Measurements from ENCODE around the gene PI4K2A. TPM values are rescaled to one million over a fixed set of nuclear protein-coding genes. Genes with fewer than 3 reads are reported as not detected.

The PI4K2A gene
- total and polyA plus RNA-seq, 2 of the 13 experiments (the other 11 are each of a cell fraction or from before 2014, with no cell fraction given) = 10.9 to 14.3 TPM

- TF ChIP-seq, protein P1, sequence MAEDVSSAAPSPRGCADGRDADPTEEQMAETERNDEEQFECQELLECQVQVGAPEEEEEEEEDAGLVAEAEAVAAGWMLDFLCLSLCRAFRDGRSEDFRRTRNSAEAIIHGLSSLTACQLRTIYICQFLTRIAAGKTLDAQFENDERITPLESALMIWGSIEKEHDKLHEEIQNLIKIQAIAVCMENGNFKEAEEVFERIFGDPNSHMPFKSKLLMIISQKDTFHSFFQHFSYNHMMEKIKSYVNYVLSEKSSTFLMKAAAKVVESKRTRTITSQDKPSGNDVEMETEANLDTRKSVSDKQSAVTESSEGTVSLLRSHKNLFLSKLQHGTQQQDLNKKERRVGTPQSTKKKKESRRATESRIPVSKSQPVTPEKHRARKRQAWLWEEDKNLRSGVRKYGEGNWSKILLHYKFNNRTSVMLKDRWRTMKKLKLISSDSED (CRISPR knock-in tag; IDR thresholded peaks at IDR 0.05) = no peak
- TF ChIP-seq PLSCR1 (CRISPR knock-in tag; IDR thresholded peaks at IDR 0.05; ENCODE audit: borderline replicate concordance) = no peak
- TF ChIP-seq RBAK (CRISPR knock-in tag; IDR thresholded peaks at IDR 0.05) = no peak; the same call in 1 of the 2 replicates
- no peak for TF ChIP-seq PHF5A (CRISPR knock-in tag; IDR thresholded peaks at IDR 0.05; ENCODE audit: low read depth, unreplicated experiment)
- TF ChIP-seq MTA3 (CRISPR knock-in tag; IDR thresholded peaks at IDR 0.05) = no peak
- TF ChIP-seq TEF (CRISPR knock-in tag; IDR thresholded peaks at IDR 0.05) = no peak
- TF ChIP-seq ERF (CRISPR knock-in tag; IDR thresholded peaks at IDR 0.05) = no peak
- TF ChIP-seq ZNF256 (CRISPR knock-in tag; conservative IDR thresholded peaks at IDR 0.05) = no peak
- TF ChIP-seq NFKBIZ (CRISPR knock-in tag; IDR thresholded peaks at IDR 0.05) = no peak
- no peak for TF ChIP-seq AGO1 (IDR thresholded peaks at IDR 0.05; ENCODE audit: low read depth, low read length, poor library complexity, severe bottlenecking)
- TF ChIP-seq ZFP36L1 (CRISPR knock-in tag; IDR thresholded peaks at IDR 0.05) = no peak; the same call in 1 of the 2 replicates
- no peak for TF ChIP-seq HOXA7 (CRISPR knock-in tag; IDR thresholded peaks at IDR 0.05)
- 0 out of 2 replicates have a peak, but pooled peaks have one; percentile 1 for TF ChIP-seq ZNF547 (CRISPR knock-in tag; IDR thresholded peaks at IDR 0.05)
- 0 out of 2 replicates have a peak, but pooled peaks have one; percentile 22 for TF ChIP-seq DNMT3B (CRISPR knock-in tag; conservative IDR thresholded peaks at IDR 0.05)
- no peak for TF ChIP-seq TCF7 (IDR thresholded peaks at IDR 0.05; ENCODE audit: low read depth)
- TF ChIP-seq SP5 (CRISPR knock-in tag; IDR thresholded peaks at IDR 0.05; ENCODE audit: borderline replicate concordance, low read depth) = no peak
- peak; percentile 74; the same call in 1 of the 2 replicates for TF ChIP-seq ATF3 (CRISPR knock-in tag; IDR thresholded peaks at IDR 0.05)
- TF ChIP-seq ATF7 (IDR thresholded peaks at IDR 0.05) = 0 out of 2 replicates have a peak, but pooled peaks have one; percentile 23
- no peak for TF ChIP-seq ATF7 (CRISPR knock-in tag; IDR thresholded peaks at IDR 0.05)
- TF ChIP-seq SMARCC2 (IDR thresholded peaks at IDR 0.05) = no peak
- TF ChIP-seq RFX5 (IDR thresholded peaks at IDR 0.05; ENCODE audit: low read depth, low read length) = no peak
- no peak for TF ChIP-seq ZMAT5 (CRISPR knock-in tag; IDR thresholded peaks at IDR 0.05; ENCODE audit: borderline replicate concordance, low read depth)
- no peak for TF ChIP-seq SNRNP70 (IDR thresholded peaks at IDR 0.05; ENCODE audit: low read depth, low read length)
- no peak for TF ChIP-seq IKZF4 (CRISPR knock-in tag; IDR thresholded peaks at IDR 0.05; ENCODE audit: borderline replicate concordance, low read depth, not compliant biosample characterization)
- no peak for TF ChIP-seq WIZ (CRISPR knock-in tag; IDR thresholded peaks at IDR 0.05)
- TF ChIP-seq, protein P2, sequence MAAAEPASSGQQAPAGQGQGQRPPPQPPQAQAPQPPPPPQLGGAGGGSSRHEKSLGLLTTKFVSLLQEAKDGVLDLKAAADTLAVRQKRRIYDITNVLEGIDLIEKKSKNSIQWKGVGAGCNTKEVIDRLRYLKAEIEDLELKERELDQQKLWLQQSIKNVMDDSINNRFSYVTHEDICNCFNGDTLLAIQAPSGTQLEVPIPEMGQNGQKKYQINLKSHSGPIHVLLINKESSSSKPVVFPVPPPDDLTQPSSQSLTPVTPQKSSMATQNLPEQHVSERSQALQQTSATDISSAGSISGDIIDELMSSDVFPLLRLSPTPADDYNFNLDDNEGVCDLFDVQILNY (CRISPR knock-in tag; conservative IDR thresholded peaks at IDR 0.05) = no peak
Measured at GRCh38 chr10:97687785-97688781, 47.6 kb downstream of the PI4K2A start (continued).
